CD4-positive, alpha-beta memory T cell (primary cell): ENCODE results near the gene MTIF2. TPM values are rescaled to one million over a fixed set of nuclear protein-coding genes. Genes with fewer than 3 reads are reported as not detected.
"Not testable (repeated sequence)": the region's sequence is repeated elsewhere in the genome, so short reads cannot be mapped to it uniquely, and the experiment has no call there.

Experiments used
- CTCF ChIA-PET: fragments of 350-600 bp; sonication (Branson Sonifier 250); formaldehyde crosslinking; loops from one replicate; lab custom pipeline; 2021; ENCODE audit warnings: inconsistent platforms; ENCODE audit not compliant: partially characterized antibody; lab: Charles Lee
- POLR2A ChIA-PET: fragments of 350-600 bp; sonication (Branson Sonifier 250); formaldehyde crosslinking; loops from one replicate; lab custom pipeline; 2021; ENCODE audit not compliant: partially characterized antibody; lab: Charles Lee
- DNase-seq, 5 donors: peaks; one replicate each; pipeline versions ENCODE4 v3.0.0 to v3.0.0-alpha.2; 2020 to 2022; ENCODE audit warnings: mixed read lengths in 1 of 5
- H3K27ac ChIP-seq: one replicate; pipeline ENCODE4 v1.7.0; 2013; ENCODE audit warnings: low read depth, low read length
- H3K27me3 ChIP-seq: 2 replicates; pipeline ENCODE4 v1.7.0; 2013; ENCODE audit warnings: mild to moderate bottlenecking, low read length, moderate library complexity; ENCODE audit not compliant: insufficient read depth
- H3K36me3 ChIP-seq: 2 replicates; pipeline ENCODE4 v1.7.0; 2013; ENCODE audit warnings: mild to moderate bottlenecking, low read length, moderate library complexity; ENCODE audit not compliant: insufficient read depth
- H3K4me1 ChIP-seq: 2 replicates; pipeline ENCODE4 v1.7.0; 2013; ENCODE audit warnings: mild to moderate bottlenecking, low read length, moderate library complexity; ENCODE audit not compliant: insufficient read depth
- H3K4me3 ChIP-seq, 2 donors: one replicate each; pipeline ENCODE4 v1.7.0; 2013; ENCODE audit warnings: low read length in 2 of 2, mild to moderate bottlenecking in 1 of 2
- H3K9me3 ChIP-seq, 2 donors: one replicate each; pipeline ENCODE4 v1.7.0; 2013; ENCODE audit warnings: low read length in 2 of 2, control low read depth in 1 of 2; ENCODE audit not compliant: control insufficient read depth in 1 of 2
- H3K27ac Mint-ChIP-seq, 7 donors: one replicate each; pipeline ENCODE4 v1.8.0; 2020 to 2021; ENCODE audit warnings: mixed read lengths in 7 of 7, mild to moderate bottlenecking in 6 of 7, inconsistent platforms in 3 of 7, moderate library complexity in 3 of 7
- H3K27me3 Mint-ChIP-seq, 2 donors: one replicate each; pipeline ENCODE4 v1.8.0; 2020 to 2021; ENCODE audit warnings: mixed read lengths in 2 of 2
- H3K36me3 Mint-ChIP-seq, 2 donors: one replicate each; pipeline ENCODE4 v1.8.0; 2020 to 2021; ENCODE audit warnings: mixed read lengths in 2 of 2, inconsistent platforms in 1 of 2, mild to moderate bottlenecking in 1 of 2
- H3K4me1 Mint-ChIP-seq, 4 donors: one replicate each; pipeline ENCODE4 v1.8.0; 2020 to 2021; ENCODE audit warnings: mixed read lengths in 4 of 4, mild to moderate bottlenecking in 1 of 4
- H3K4me3 Mint-ChIP-seq, 8 donors: one replicate each; pipeline ENCODE4 v1.8.0; 2020 to 2021; ENCODE audit warnings: mixed read lengths in 8 of 8, mild to moderate bottlenecking in 7 of 8, moderate library complexity in 6 of 8, inconsistent platforms in 3 of 8
- H3K9me3 Mint-ChIP-seq, 8 donors: one replicate each; pipeline ENCODE4 v1.8.0; 2020 to 2021; ENCODE audit warnings: mixed read lengths in 8 of 8, mild to moderate bottlenecking in 5 of 8, inconsistent platforms in 3 of 8, moderate library complexity in 1 of 8
- intact Hi-C: fragments of 100-400 bp; cut with micrococcal nuclease; formaldehyde crosslinking; loops from one replicate; pipeline ENCODE4 v1.15.1; 2023
- polyA plus RNA-seq, 2 donors: library from polyadenylated mRNA; unstranded; fragments of 300-500 nt; fragmentation: Illumina TruSeq; gene quantifications; one replicate each; pipeline ENCODE4 v1.2.3, GENCODE V29; 2021
- total RNA-seq, 2 experiments: library from RNA; stranded (reverse); gene quantifications; one replicate each; pipeline ENCODE4 v1.2.3, GENCODE V29; 2021

The MTIF2 gene
- total and polyA plus RNA-seq, 4 experiments from 2014 or later: 11.7 to 38.6 (median 25.4) TPM

GRCh38 chr2:55274346-55274745 is 5.3 kb upstream of the MTIF2 start:
- intact Hi-C loops, DNase-seq, H3K27me3 Mint-ChIP-seq, H3K4me3 ChIP-seq, POLR2A ChIA-PET, H3K36me3 Mint-ChIP-seq, H3K9me3 Mint-ChIP-seq, H3K27ac ChIP-seq, H3K27ac Mint-ChIP-seq, H3K4me3 Mint-ChIP-seq, H3K36me3 ChIP-seq, H3K27me3 ChIP-seq, CTCF ChIA-PET, H3K9me3 ChIP-seq: not testable (repeated sequence)
- peaks cover 13% of the 10 kb centered on the region for H3K4me1 ChIP-seq
- peaks cover 7 to 20% (median 12%) of the 10 kb centered on the region in 4 donors for H3K4me1 Mint-ChIP-seq

GRCh38 chr2:55269645-55269990 is 587 bp upstream of the MTIF2 start:
- H3K27me3 Mint-ChIP-seq: peaks cover 0 to 2% of the 10 kb centered on the region in 2 donors
- CTCF ChIA-PET: interaction anchor here (0.9 to 1.5 kb wide), 3 partner anchors 9 to 236 kb away, joined by 3 to 4 read pairs (median 3); no protein-coding TSS in a partner anchor
- H3K4me3 Mint-ChIP-seq: peak overlapping the region; percentile 86 to 98 (median 96)
- H3K9me3 ChIP-seq: no peaks in the 10 kb centered on the region
- no peaks in the 10 kb centered on the region for H3K27me3 ChIP-seq
- H3K9me3 Mint-ChIP-seq: peaks cover 0 to 2% (median 0%) of the 10 kb centered on the region in 8 donors
- H3K4me1 Mint-ChIP-seq: peaks cover 11 to 37% (median 20%) of the 10 kb centered on the region in 4 donors
- peak in 4 of 5 donors; percentile 7 to 16 (median 11) for DNase-seq
- H3K4me1 ChIP-seq: peaks cover 21% of the 10 kb centered on the region
- POLR2A ChIA-PET: interaction anchor here (0.5 to 3.1 kb wide), 11 partner anchors 11 to 547 kb away, joined by 3 to 20 read pairs (median 4); partner anchors contain the start of genes CCDC88A, CFAP36, CLHC1 and EML6
- H3K36me3 Mint-ChIP-seq: peaks cover 3 to 22% of the 10 kb centered on the region in 2 donors
- H3K27ac Mint-ChIP-seq: peak overlapping the region; percentile 86 to 98 (median 97)
- peaks cover 5% of the 10 kb centered on the region for H3K36me3 ChIP-seq
- intact Hi-C loops: loop anchor here (1.0 to 5.0 kb wide), 4 partner anchors 13 to 163 kb away; partner anchors contain the start of genes CCDC88A, CLHC1 and RPS27A
- H3K4me3 ChIP-seq: peak overlapping the region; percentile 71 to 74
- peak overlapping the region; percentile 67 for H3K27ac ChIP-seq

- peaks cover 11 to 37% (median 20%) of the 10 kb centered on the region in 4 donors for H3K4me1 Mint-ChIP-seq
Observed at GRCh38 chr2:55268288-55268906, 634 bp downstream of the MTIF2 start.

GRCh38 chr2:55259586-55259985 is 9.4 kb downstream of the MTIF2 start:
- H3K36me3 Mint-ChIP-seq: peaks cover 21 to 40% of the 10 kb centered on the region in 2 donors
- H3K27ac Mint-ChIP-seq, H3K27me3 ChIP-seq, H3K4me3 Mint-ChIP-seq, H3K27me3 Mint-ChIP-seq, DNase-seq, H3K9me3 ChIP-seq, H3K27ac ChIP-seq, H3K4me1 ChIP-seq, H3K9me3 Mint-ChIP-seq, H3K4me1 Mint-ChIP-seq, H3K4me3 ChIP-seq, H3K36me3 ChIP-seq, intact Hi-C loops: not testable (repeated sequence)
- ChIA-PET POLR2A (interaction anchor here (0.6 to 1.0 kb wide), 2 partner anchors 26 to 27 kb away, joined by 3 read pairs; partner anchors contain the start of gene RPS27A), CTCF (interaction anchor here (1.3 kb wide), 1 partner anchor 8 kb away, joined by 4 read pairs; no protein-coding TSS in a partner anchor)

More at GRCh38 chr2:55268288-55268906, 634 bp downstream of the MTIF2 start:
- ChIA-PET POLR2A (interaction anchor here (0.7 to 3.1 kb wide), 7 partner anchors 14 to 251 kb away, joined by 3 to 20 read pairs (median 4); partner anchors contain the start of genes CCDC88A, CFAP36, CLHC1 and RPS27A), CTCF (interaction anchor here (1.2 kb wide), 1 partner anchor 9 kb away, joined by 4 read pairs; no protein-coding TSS in a partner anchor)
- peak overlapping the region; percentile 67 for H3K27ac ChIP-seq
- Mint-ChIP-seq H3K27ac (peak overlapping the region; percentile 86 to 98 (median 97)), H3K36me3 (peaks cover 12 to 34% of the 10 kb centered on the region in 2 donors), H3K9me3 (peaks cover 0 to 2% (median 0%) of the 10 kb centered on the region in 8 donors), H3K4me3 (peak overlapping the region; percentile 86 to 98 (median 96)), H3K27me3 (no peaks in the 10 kb centered on the region)
- H3K27me3 ChIP-seq: no peaks in the 10 kb centered on the region
- peak overlapping the region; percentile 71 to 74 for H3K4me3 ChIP-seq
- peaks cover 21% of the 10 kb centered on the region for H3K4me1 ChIP-seq
- no peaks in the 10 kb centered on the region for H3K9me3 ChIP-seq
- peaks cover 5% of the 10 kb centered on the region for H3K36me3 ChIP-seq
- DNase-seq: no peak
- intact Hi-C loops: loop anchor here (2.0 to 5.0 kb wide), 2 partner anchors 149 to 164 kb away; partner anchors contain the start of gene CCDC88A

GRCh38 chr2:55252832-55253231 is 16.2 kb downstream of the MTIF2 start:
- Mint-ChIP-seq H3K4me1 (peaks cover 0 to 2% (median 0%) of the 10 kb centered on the region in 4 donors), H3K36me3 (peaks cover 31 to 53% of the 10 kb centered on the region in 2 donors), H3K27me3 (no peaks in the 10 kb centered on the region), H3K9me3 (no peaks in the 10 kb centered on the region), H3K27ac (no peak overlapping the region), H3K4me3 (no peak overlapping the region)
- no peaks in the 10 kb centered on the region for H3K9me3 ChIP-seq
- intact Hi-C loops: no loop called here
- no peak overlapping the region for H3K4me3 ChIP-seq
- no peaks in the 10 kb centered on the region for H3K27me3 ChIP-seq
- ChIA-PET CTCF (no interaction called here), POLR2A (interaction anchor here (1.1 kb wide), 1 partner anchor 30 kb away, joined by 4 read pairs; no protein-coding TSS in a partner anchor)
- H3K4me1 ChIP-seq: no peaks in the 10 kb centered on the region
- peaks cover 9% of the 10 kb centered on the region for H3K36me3 ChIP-seq
- no peak overlapping the region for H3K27ac ChIP-seq
- no peak for DNase-seq

- H3K36me3 ChIP-seq: peaks cover 15% of the 10 kb centered on the region
- POLR2A ChIA-PET: no interaction called here
- CTCF ChIA-PET: no interaction called here
- Mint-ChIP-seq H3K27ac (peak overlapping the region in 2 of 7 donors; percentile 3 to 23), H3K36me3 (peaks cover 32 to 63% of the 10 kb centered on the region in 2 donors), H3K9me3 (no peaks in the 10 kb centered on the region), H3K4me1 (peaks cover 0 to 1% (median 0%) of the 10 kb centered on the region in 4 donors), H3K4me3 (no peak overlapping the region), H3K27me3 (no peaks in the 10 kb centered on the region)
- H3K4me3 ChIP-seq: no peak overlapping the region
- no peaks in the 10 kb centered on the region for H3K4me1 ChIP-seq
- no peak overlapping the region for H3K27ac ChIP-seq
- intact Hi-C loops: no loop called here
- H3K9me3 ChIP-seq: no peaks in the 10 kb centered on the region
- DNase-seq: no peak
- no peaks in the 10 kb centered on the region for H3K27me3 ChIP-seq
Observed at GRCh38 chr2:55247025-55247424, 22.0 kb downstream of the MTIF2 start.

GRCh38 chr2:55245411-55245810 is 23.6 kb downstream of the MTIF2 start:
- Histone ChIP-seq H3K27me3 (no peaks in the 10 kb centered on the region), H3K36me3 (peaks cover 14% of the 10 kb centered on the region), H3K9me3 (no peaks in the 10 kb centered on the region), H3K4me1 (no peaks in the 10 kb centered on the region), H3K4me3 (no peak overlapping the region), H3K27ac (no peak overlapping the region)
- intact Hi-C loops: no loop called here
- Mint-ChIP-seq H3K27me3 (no peaks in the 10 kb centered on the region), H3K27ac (peak overlapping the region in 2 of 7 donors; percentile 50 to 64), H3K4me1 (peaks cover 0 to 1% (median 0%) of the 10 kb centered on the region in 4 donors), H3K4me3 (no peak overlapping the region), H3K36me3 (peaks cover 28 to 57% of the 10 kb centered on the region in 2 donors), H3K9me3 (no peaks in the 10 kb centered on the region)
- CTCF ChIA-PET: interaction anchor here (1.5 kb wide), 1 partner anchor 25 kb away, joined by 4 read pairs; no protein-coding TSS in a partner anchor
- no peak for DNase-seq
- POLR2A ChIA-PET: no interaction called here
